A549 (cell line): ENCODE measurements around the gene SRP9. TPM values are rescaled to one million over a fixed set of nuclear protein-coding genes. Genes with fewer than 3 reads are reported as not detected.

ENCODE experiments used
- ATAC-seq, 2 experiments: fragments of 200-7000 bp in 1 of 2; fragments of >200 bp in 1 of 2; cut with Nextera tagmentation in 1 of 2; cut with Tn5 transposase in 1 of 2; 3 replicates each; pipeline versions ENCODE4 v1.8.0 to v1.9.1; 2018 to 2020; ENCODE audit warnings: mild to moderate bottlenecking in 1 of 2, moderate library complexity in 1 of 2
- CTCF ChIA-PET: fragments of 300-600 bp; sonication (Branson Sonifier 250); formaldehyde crosslinking; extraction: SDS; loops from one replicate; lab custom pipeline; 2021; ENCODE audit warnings: antibody characterized with exemption, inconsistent platforms; lab: Yijun Ruan, JAX
- POLR2A ChIA-PET: fragments of 350-600 bp; formaldehyde crosslinking; extraction: SDS; loops from one replicate; lab custom pipeline; 2021; ENCODE audit warnings: antibody characterized with exemption, inconsistent platforms; lab: Yijun Ruan, JAX
- DNase-seq, 2 experiments: peaks; one replicate each; pipeline versions ENCODE4 v3.0.0 to v3.0.0-alpha.2; 2011 to 2016; ENCODE audit warnings: low read depth in 1 of 2, low spot score in 1 of 2
- FAIRE-seq: peaks from 2 replicates; lab custom pipeline; 2011; peaks lifted over from hg19 to GRCh38; lab: Jason Lieb, UNC
- H3K27ac ChIP-seq, 2 experiments: fragments of >200 bp; sonication (Bioruptor Twin); formaldehyde crosslinking; 3 replicates each; pipeline ENCODE4 v1.5.1; 2016 to 2017
- H3K4me1 ChIP-seq: fragments of >200 bp; sonication (Bioruptor Twin); formaldehyde crosslinking; 3 replicates; pipeline ENCODE4 v1.6.1; 2016
- H3K4me2 ChIP-seq: fragments of >200 bp; sonication (Bioruptor Twin); formaldehyde crosslinking; 3 replicates; pipeline ENCODE4 v1.6.1; 2016
- H3K4me3 ChIP-seq: fragments of >200 bp; sonication (Bioruptor Twin); formaldehyde crosslinking; 3 replicates; pipeline ENCODE4 v1.5.1; 2016
- H3K9me3 ChIP-seq: fragments of >200 bp; sonication (Bioruptor Twin); formaldehyde crosslinking; 3 replicates; pipeline ENCODE4 v1.6.1; 2016
- EHF ChIP-seq: fragments of 250-450 bp; sonication (Bioruptor Pico); IDR thresholded peaks from 2 replicates; pipeline ENCODE4 v1.5.0; 2020; ENCODE audit warnings: mild to moderate bottlenecking
- EHMT2 ChIP-seq: fragments of 200-600 bp; sonication (generic); IDR thresholded peaks from 2 replicates; pipeline ENCODE4 v1.6.1; 2016; ENCODE audit warnings: antibody characterized with exemption, low read depth, mild to moderate bottlenecking, moderate library complexity
- EP300 ChIP-seq, 2 experiments: fragments of >200 bp; sonication (Bioruptor Twin); formaldehyde crosslinking; IDR thresholded peaks; 2 replicates in 1 of 2; 3 replicates in 1 of 2; pipeline ENCODE4 v1.6.1; 2016 to 2017
- GATA3 ChIP-seq: IDR thresholded peaks from 2 replicates; pipeline ENCODE4 v1.6.1; 2012; ENCODE audit warnings: borderline replicate concordance
- HDAC2 ChIP-seq: fragments of 200-600 bp; sonication (generic); IDR thresholded peaks from 2 replicates; pipeline ENCODE4 v1.6.1; 2016
- HOXB13 ChIP-seq: fragments of 250-450 bp; sonication (Bioruptor Pico); IDR thresholded peaks from 2 replicates; pipeline ENCODE4 v1.5.0; 2020; ENCODE audit warnings: low read depth, mild to moderate bottlenecking, moderate library complexity
- HOXB5 ChIP-seq: fragments of 250-450 bp; sonication (Bioruptor Pico); IDR thresholded peaks from 2 replicates; pipeline ENCODE4 v1.5.0; 2020; ENCODE audit warnings: mild to moderate bottlenecking, moderate library complexity
- JUNB ChIP-seq: fragments of >200 bp; sonication (Bioruptor Twin); formaldehyde crosslinking; IDR thresholded peaks from 2 replicates; pipeline ENCODE4 v1.6.1; 2016
- KDM1A ChIP-seq: fragments of 200-600 bp; sonication (generic); IDR thresholded peaks from 2 replicates; pipeline ENCODE4 v1.6.1; 2016; ENCODE audit warnings: low read depth, mild to moderate bottlenecking
- MAZ ChIP-seq: fragments of 150-350 bp; IDR thresholded peaks from 2 replicates; pipeline ENCODE4 v1.6.1; 2014; ENCODE audit warnings: antibody characterized with exemption, low read depth, low read length, borderline replicate concordance
- POLR2A ChIP-seq: IDR thresholded peaks from 2 replicates; pipeline ENCODE4 v1.6.1; 2012; ENCODE audit warnings: mild to moderate bottlenecking, low read length
- RCOR1 ChIP-seq: fragments of 150-350 bp; IDR thresholded peaks from 2 replicates; pipeline ENCODE4 v1.6.1; 2014; ENCODE audit warnings: antibody characterized with exemption, low read length, low read depth
- RNF2 ChIP-seq: fragments of 200-600 bp; sonication (generic); IDR thresholded peaks from 2 replicates; pipeline ENCODE4 v1.6.1; 2016; ENCODE audit warnings: low read depth, mild to moderate bottlenecking, antibody characterized with exemption, moderate library complexity, borderline replicate concordance
- ZC3H11A ChIP-seq: fragments of 450-650 bp; IDR thresholded peaks from 2 replicates; pipeline ENCODE4 v1.6.1; 2014; ENCODE audit warnings: antibody characterized with exemption, mild to moderate bottlenecking
- ZSCAN20 ChIP-seq: fragments of 250-450 bp; sonication (Bioruptor Pico); IDR thresholded peaks from 2 replicates; pipeline ENCODE4 v1.8.0; 2022; ENCODE audit warnings: mild to moderate bottlenecking, moderate library complexity
- WGBS: methylation state at CpG from one replicate; pipeline ENCODE4 v1.1.6; 2017; ENCODE audit errors: missing lambda C conversion rate; 5-methylcytosine and 5-hydroxymethylcytosine counted together
- polyA plus RNA-seq, 4 experiments: library from polyadenylated mRNA; depleted of rRNA in 3 of 4; stranded (reverse); fragments of >200 nt; fragmentation: RNase III in 1 of 4; extraction: RNeasy Plus Mini Kit Qiagen cat#74134 plus additional on column Dnase treatment in 1 of 4; gene quantifications; 2 replicates in 3 of 4; 3 replicates in 1 of 4; pipeline ENCODE4 v1.2.3, GENCODE V29; 2011 to 2017
- TF ChIP-seq, protein P1 (sequence below): fragments of 150-350 bp; IDR thresholded peaks from 2 replicates; pipeline ENCODE4 v1.6.1; 2014; ENCODE audit warnings: low read depth, mild to moderate bottlenecking, low read length
- TF ChIP-seq, protein P2 (sequence below): fragments of 450-650 bp; IDR thresholded peaks from 2 replicates; pipeline ENCODE4 v1.6.1; 2014; ENCODE audit warnings: antibody characterized with exemption
- TF ChIP-seq, protein P3 (sequence below): fragments of >200 bp; sonication (Bioruptor Twin); formaldehyde crosslinking; IDR thresholded peaks from 3 replicates; pipeline ENCODE4 v1.5.1; 2016
- TF ChIP-seq, protein P4 (sequence below): IDR thresholded peaks from 2 replicates; pipeline ENCODE4 v1.6.1; 2012; ENCODE audit warnings: low read depth, borderline replicate concordance
- TF ChIP-seq, protein P5 (sequence below): IDR thresholded peaks from 2 replicates; pipeline ENCODE4 v1.6.1; 2012
- TF ChIP-seq, protein P6 (sequence below): fragments of >200 bp; sonication (Bioruptor Twin); formaldehyde crosslinking; IDR thresholded peaks from 3 replicates; pipeline ENCODE4 v1.6.1; 2016

The SRP9 gene
- polyA plus RNA-seq, 2 of the 4 experiments (the other 2 are of a cell fraction), result 352 to 629 TPM

DNA sequence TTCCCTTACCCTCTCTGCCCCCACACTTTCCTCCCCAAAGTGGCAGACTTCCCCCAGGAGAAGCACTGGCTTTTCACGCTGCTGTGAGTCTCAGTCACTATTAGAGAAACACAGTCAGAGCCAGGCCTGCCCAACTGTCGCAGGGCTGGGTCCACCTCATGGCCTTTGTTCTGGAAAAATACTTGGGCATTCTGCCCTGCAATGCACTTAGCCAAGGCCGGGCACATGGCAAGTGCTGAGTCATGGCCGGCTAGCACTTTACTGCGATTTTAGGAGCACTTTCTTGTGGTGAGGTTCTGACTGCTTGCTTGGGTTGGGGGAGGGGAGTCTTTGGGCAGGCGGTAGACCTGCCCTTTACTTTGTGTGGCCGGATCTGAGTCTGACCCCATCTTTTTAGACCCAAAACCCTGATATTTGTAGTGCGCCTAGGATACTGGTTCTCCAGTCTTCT is 40.0 kb downstream of the SRP9 start (continued):
- TF ChIP-seq, protein P1, sequence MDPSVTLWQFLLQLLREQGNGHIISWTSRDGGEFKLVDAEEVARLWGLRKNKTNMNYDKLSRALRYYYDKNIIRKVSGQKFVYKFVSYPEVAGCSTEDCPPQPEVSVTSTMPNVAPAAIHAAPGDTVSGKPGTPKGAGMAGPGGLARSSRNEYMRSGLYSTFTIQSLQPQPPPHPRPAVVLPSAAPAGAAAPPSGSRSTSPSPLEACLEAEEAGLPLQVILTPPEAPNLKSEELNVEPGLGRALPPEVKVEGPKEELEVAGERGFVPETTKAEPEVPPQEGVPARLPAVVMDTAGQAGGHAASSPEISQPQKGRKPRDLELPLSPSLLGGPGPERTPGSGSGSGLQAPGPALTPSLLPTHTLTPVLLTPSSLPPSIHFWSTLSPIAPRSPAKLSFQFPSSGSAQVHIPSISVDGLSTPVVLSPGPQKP, result no peak
- TF ChIP-seq RCOR1, result no peak
- peak; percentile 91 for TF ChIP-seq HOXB5
- peak; percentile 97 for TF ChIP-seq HOXB13 (CRISPR knock-in tag)

DNA sequence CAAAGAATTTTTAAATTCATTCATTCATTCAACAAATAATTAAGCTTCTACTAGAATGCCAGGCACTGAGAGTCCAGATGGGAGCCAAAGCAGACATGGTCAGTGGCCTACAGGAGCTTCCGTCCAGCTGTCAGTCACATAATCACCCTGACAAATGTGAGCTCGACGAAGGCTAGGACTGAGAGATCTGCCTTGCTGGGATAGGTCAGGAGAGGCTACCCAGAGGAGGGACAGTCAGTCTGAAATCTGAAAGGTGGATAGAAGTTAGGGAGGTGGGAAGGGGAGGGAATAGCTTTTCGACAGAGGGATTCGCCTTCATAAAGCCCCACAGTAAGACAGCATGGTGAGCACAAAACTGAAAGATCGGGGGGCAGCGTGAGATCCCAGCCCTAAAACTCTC is 40.6 kb downstream of the SRP9 start:
- DNase-seq (no peak), FAIRE-seq (no peak), ATAC-seq (no peak)
- ChIA-PET CTCF (interaction anchor here (0.6 to 2.8 kb wide), 7 partner anchors 9 to 344 kb away, joined by 3 to 18 read pairs (median 5); partner anchors contain the start of gene SRP9), POLR2A (no interaction called here)
- peak overlapping the region; percentile 45 for H3K4me2 ChIP-seq
- H3K9me3 ChIP-seq, result no peaks in the 10 kb centered on the region
- TF ChIP-seq, protein P2, sequence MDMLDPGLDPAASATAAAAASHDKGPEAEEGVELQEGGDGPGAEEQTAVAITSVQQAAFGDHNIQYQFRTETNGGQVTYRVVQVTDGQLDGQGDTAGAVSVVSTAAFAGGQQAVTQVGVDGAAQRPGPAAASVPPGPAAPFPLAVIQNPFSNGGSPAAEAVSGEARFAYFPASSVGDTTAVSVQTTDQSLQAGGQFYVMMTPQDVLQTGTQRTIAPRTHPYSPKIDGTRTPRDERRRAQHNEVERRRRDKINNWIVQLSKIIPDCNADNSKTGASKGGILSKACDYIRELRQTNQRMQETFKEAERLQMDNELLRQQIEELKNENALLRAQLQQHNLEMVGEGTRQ, result no peak
- TF ChIP-seq EHMT2, result no peak
- no peak overlapping the region for H3K4me3 ChIP-seq
- peak overlapping the region; percentile 96 to 99 for H3K27ac ChIP-seq
- 83% methylated on average over 7 of the region's 7 CpGs for WGBS
- peaks cover 81% of the 10 kb centered on the region for H3K4me1 ChIP-seq

DNA sequence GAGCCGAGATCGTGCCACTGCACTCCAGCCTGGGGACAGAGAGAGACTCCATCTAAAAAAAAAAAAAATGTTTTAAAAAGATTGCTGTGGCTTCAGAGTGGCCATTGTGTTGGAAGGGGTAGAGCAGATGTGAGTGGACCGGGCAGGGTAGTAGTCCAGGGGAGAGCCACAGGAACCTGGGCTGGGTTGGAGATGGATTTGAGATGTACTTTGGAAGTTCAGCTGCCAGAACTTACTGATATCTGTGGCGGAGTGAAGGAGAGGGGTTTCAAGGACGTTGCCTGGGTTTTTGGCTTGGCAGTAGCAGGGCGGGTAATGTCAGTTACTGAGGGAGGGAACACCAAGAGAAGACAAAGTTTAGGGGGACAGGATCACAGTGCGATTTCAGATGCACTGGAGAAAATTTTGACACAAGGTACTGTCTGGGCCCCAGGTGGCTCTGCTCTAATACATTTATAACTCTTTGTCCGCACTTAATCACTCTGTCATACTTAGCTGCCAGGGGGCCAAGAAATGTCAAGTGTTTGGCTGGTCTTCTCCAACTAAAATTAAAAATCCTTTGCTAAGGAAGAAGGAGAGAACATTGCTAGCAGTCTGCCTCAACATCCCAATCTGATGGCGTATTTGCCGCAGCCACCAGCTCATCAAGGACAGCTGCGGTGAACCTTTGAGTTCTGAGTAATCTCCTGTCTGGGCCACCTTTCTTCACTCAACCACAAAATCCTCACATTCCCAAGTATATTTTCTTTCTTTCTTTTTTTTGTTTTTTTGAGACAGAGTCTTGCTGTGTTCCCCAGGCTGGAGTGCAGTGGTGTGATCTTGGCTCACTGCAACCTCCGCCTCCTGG is 41.9 kb downstream of the SRP9 start:
- Histone ChIP-seq H3K4me1 (peaks cover 68% of the 10 kb centered on the region), H3K4me2 (no peak overlapping the region), H3K27ac (peak overlapping the region; percentile 51 to 66), H3K4me3 (no peak overlapping the region), H3K9me3 (no peaks in the 10 kb centered on the region)
- POLR2A ChIA-PET, result no interaction called here
- CTCF ChIA-PET, result interaction anchor here (0.6 to 2.8 kb wide), 5 partner anchors 21 to 345 kb away, joined by 3 to 18 read pairs (median 3); partner anchors contain the start of gene SRP9
- FAIRE-seq, result no peak
- 93% methylated on average over 12 of the region's 12 CpGs for WGBS
- ATAC-seq, result no peak
- no peak for DNase-seq
- TF ChIP-seq HDAC2, result no peak
- no peak for TF ChIP-seq JUNB
- TF ChIP-seq ZSCAN20 (CRISPR knock-in tag), result no peak
- TF ChIP-seq, protein P3, sequence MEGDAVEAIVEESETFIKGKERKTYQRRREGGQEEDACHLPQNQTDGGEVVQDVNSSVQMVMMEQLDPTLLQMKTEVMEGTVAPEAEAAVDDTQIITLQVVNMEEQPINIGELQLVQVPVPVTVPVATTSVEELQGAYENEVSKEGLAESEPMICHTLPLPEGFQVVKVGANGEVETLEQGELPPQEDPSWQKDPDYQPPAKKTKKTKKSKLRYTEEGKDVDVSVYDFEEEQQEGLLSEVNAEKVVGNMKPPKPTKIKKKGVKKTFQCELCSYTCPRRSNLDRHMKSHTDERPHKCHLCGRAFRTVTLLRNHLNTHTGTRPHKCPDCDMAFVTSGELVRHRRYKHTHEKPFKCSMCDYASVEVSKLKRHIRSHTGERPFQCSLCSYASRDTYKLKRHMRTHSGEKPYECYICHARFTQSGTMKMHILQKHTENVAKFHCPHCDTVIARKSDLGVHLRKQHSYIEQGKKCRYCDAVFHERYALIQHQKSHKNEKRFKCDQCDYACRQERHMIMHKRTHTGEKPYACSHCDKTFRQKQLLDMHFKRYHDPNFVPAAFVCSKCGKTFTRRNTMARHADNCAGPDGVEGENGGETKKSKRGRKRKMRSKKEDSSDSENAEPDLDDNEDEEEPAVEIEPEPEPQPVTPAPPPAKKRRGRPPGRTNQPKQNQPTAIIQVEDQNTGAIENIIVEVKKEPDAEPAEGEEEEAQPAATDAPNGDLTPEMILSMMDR, result no peak
- TF ChIP-seq, protein P4, sequence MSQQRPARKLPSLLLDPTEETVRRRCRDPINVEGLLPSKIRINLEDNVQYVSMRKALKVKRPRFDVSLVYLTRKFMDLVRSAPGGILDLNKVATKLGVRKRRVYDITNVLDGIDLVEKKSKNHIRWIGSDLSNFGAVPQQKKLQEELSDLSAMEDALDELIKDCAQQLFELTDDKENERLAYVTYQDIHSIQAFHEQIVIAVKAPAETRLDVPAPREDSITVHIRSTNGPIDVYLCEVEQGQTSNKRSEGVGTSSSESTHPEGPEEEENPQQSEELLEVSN, result no peak
- TF ChIP-seq GATA3, result no peak
- TF ChIP-seq, protein P5, sequence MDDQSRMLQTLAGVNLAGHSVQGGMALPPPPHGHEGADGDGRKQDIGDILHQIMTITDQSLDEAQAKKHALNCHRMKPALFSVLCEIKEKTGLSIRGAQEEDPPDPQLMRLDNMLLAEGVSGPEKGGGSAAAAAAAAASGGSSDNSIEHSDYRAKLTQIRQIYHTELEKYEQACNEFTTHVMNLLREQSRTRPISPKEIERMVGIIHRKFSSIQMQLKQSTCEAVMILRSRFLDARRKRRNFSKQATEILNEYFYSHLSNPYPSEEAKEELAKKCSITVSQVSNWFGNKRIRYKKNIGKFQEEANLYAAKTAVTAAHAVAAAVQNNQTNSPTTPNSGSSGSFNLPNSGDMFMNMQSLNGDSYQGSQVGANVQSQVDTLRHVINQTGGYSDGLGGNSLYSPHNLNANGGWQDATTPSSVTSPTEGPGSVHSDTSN, result no peak
- TF ChIP-seq KDM1A, result no peak
- no peak for TF ChIP-seq ZC3H11A
- TF ChIP-seq, protein P6, sequence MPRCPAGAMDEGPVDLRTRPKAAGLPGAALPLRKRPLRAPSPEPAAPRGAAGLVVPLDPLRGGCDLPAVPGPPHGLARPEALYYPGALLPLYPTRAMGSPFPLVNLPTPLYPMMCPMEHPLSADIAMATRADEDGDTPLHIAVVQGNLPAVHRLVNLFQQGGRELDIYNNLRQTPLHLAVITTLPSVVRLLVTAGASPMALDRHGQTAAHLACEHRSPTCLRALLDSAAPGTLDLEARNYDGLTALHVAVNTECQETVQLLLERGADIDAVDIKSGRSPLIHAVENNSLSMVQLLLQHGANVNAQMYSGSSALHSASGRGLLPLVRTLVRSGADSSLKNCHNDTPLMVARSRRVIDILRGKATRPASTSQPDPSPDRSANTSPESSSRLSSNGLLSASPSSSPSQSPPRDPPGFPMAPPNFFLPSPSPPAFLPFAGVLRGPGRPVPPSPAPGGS, result no peak
- TF ChIP-seq RNF2, result no peak
- TF ChIP-seq MAZ, result no peak
- TF ChIP-seq, protein P2, result no peak
- TF ChIP-seq EP300 (IDR thresholded peaks at IDR 0.05), result no peak
- no peak for TF ChIP-seq EHF (CRISPR knock-in tag)
- TF ChIP-seq POLR2A, result no peak
- TF ChIP-seq, all 56 proteins: peak for 0
